Mucosa of stomach (tissue), 1 donor: ENCODE data around the gene FRYL.

Experiments
- H3K27me3 ChIP-seq: one replicate; pipeline ENCODE4 v1.7.0; 2013; ENCODE audit warnings: mild to moderate bottlenecking, low read length; ENCODE audit not compliant: control insufficient read depth, insufficient read depth
- H3K36me3 ChIP-seq: one replicate; pipeline ENCODE4 v1.7.0; 2013; ENCODE audit warnings: low read length; ENCODE audit not compliant: control insufficient read depth, insufficient read depth
- H3K4me1 ChIP-seq: one replicate; pipeline ENCODE4 v1.7.0; 2013; ENCODE audit warnings: mild to moderate bottlenecking, low read length; ENCODE audit not compliant: control insufficient read depth, insufficient read depth
- H3K4me3 ChIP-seq: one replicate; pipeline ENCODE4 v1.7.0; 2013; ENCODE audit warnings: low read length
- H3K9ac ChIP-seq: one replicate; pipeline ENCODE4 v1.7.0; 2013; ENCODE audit warnings: mild to moderate bottlenecking, low read length, moderate library complexity
- H3K9me3 ChIP-seq: one replicate; pipeline ENCODE4 v1.7.0; 2013; ENCODE audit warnings: mild to moderate bottlenecking, low read length, moderate library complexity; ENCODE audit not compliant: control insufficient read depth
- donor health status: Pancreatic carcinoma.

FRYL gene

GRCh38 chr4:48571471-48571870 lies 208.6 kb downstream of the FRYL start:
- H3K4me1 ChIP-seq: no peaks in the 10 kb centered on the region
- peaks cover 5% of the 10 kb centered on the region for H3K36me3 ChIP-seq
- no peak overlapping the region for H3K4me3 ChIP-seq
- no peaks in the 10 kb centered on the region for H3K9me3 ChIP-seq
- H3K9ac ChIP-seq: no peak overlapping the region
- no peaks in the 10 kb centered on the region for H3K27me3 ChIP-seq

GRCh38 chr4:48570646-48571220 lies 209.3 kb downstream of the FRYL start:
- Histone ChIP-seq H3K4me3 (no peak overlapping the region), H3K9me3 (no peaks in the 10 kb centered on the region), H3K27me3 (no peaks in the 10 kb centered on the region), H3K36me3 (peaks cover 5% of the 10 kb centered on the region), H3K9ac (no peak overlapping the region), H3K4me1 (no peaks in the 10 kb centered on the region)

GRCh38 chr4:48566034-48566384 lies 214.1 kb downstream of the FRYL start:
- no peaks in the 10 kb centered on the region for H3K4me1 ChIP-seq
- no peak overlapping the region for H3K9ac ChIP-seq
- no peaks in the 10 kb centered on the region for H3K9me3 ChIP-seq
- H3K36me3 ChIP-seq: no peaks in the 10 kb centered on the region
- H3K27me3 ChIP-seq: no peaks in the 10 kb centered on the region
- no peak overlapping the region for H3K4me3 ChIP-seq

DNA sequence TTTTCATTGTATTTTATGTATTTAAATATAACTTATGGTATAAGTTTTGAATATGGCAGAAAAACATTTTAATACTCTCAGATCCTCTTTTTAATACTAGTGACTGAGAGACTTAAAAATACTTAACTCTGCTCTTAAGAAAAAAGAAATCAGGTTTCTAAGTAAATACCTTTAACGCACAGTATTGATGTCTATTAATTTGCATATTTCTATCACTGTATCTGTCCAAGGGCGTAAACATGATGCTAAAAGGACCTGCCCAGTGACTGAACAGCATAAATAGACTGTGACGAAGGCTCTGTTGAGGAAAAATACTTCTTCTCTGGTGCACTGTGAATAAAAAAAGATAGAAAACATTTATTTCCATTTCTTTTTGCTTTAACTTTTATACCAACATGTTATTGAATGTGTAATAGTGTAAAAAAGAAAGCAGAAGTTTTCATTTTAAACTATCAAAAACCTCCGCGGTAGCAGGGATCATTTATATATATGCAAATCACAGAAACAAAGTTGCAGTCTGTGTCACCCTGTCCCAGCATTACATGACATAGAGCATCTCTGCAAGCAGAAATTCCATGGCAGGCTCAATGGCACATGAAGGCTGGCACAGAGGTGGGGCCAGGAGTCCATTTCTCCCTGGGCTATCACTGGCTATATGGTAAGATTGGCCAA lies 214.6 kb downstream of the FRYL start:
- no peaks in the 10 kb centered on the region for H3K9me3 ChIP-seq
- no peaks in the 10 kb centered on the region for H3K36me3 ChIP-seq
- H3K9ac ChIP-seq: no peak overlapping the region
- H3K4me3 ChIP-seq: no peak overlapping the region
- no peaks in the 10 kb centered on the region for H3K4me1 ChIP-seq
- H3K27me3 ChIP-seq: no peaks in the 10 kb centered on the region

- Histone ChIP-seq H3K9ac (no peak overlapping the region), H3K9me3 (no peaks in the 10 kb centered on the region), H3K27me3 (no peaks in the 10 kb centered on the region), H3K4me1 (no peaks in the 10 kb centered on the region), H3K36me3 (no peaks in the 10 kb centered on the region), H3K4me3 (no peak overlapping the region)
Measured at GRCh38 chr4:48564151-48564550, 215.9 kb downstream of the FRYL start.

DNA sequence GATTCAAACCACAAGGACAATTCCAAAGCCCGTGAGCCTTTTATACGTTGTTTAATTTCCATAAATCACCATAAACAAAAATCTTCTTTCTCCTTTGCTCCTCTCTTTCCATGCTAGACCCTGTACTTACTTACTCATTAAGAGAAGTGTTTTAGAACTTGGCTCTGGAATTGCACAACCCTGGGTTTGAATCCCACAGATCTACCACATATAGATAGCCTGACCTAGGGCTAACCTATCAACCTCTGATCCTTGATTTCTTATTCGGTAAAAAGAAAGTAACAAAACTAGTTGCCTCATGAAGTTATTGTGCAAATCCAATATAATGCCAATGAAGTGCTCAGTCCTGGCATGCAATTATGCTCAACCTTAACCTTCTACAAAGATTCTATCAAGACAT lies 221.3 kb downstream of the FRYL start:
- Histone ChIP-seq H3K4me3 (no peak overlapping the region), H3K9ac (no peak overlapping the region), H3K36me3 (peaks cover 5% of the 10 kb centered on the region), H3K4me1 (no peaks in the 10 kb centered on the region), H3K9me3 (no peaks in the 10 kb centered on the region), H3K27me3 (no peaks in the 10 kb centered on the region)

GRCh38 chr4:48558026-48558425 lies 222.1 kb downstream of the FRYL start:
- Histone ChIP-seq H3K4me3 (no peak overlapping the region), H3K9me3 (no peaks in the 10 kb centered on the region), H3K9ac (no peak overlapping the region), H3K36me3 (peaks cover 5% of the 10 kb centered on the region), H3K27me3 (no peaks in the 10 kb centered on the region), H3K4me1 (no peaks in the 10 kb centered on the region)

GRCh38 chr4:48557478-48557877 lies 222.6 kb downstream of the FRYL start:
- Histone ChIP-seq H3K36me3 (peaks cover 5% of the 10 kb centered on the region), H3K9ac (no peak overlapping the region), H3K4me3 (no peak overlapping the region)

GRCh38 chr4:48556268-48556667 lies 223.8 kb downstream of the FRYL start:
- H3K4me1 ChIP-seq: no peaks in the 10 kb centered on the region
- peaks cover 5% of the 10 kb centered on the region for H3K36me3 ChIP-seq
- no peaks in the 10 kb centered on the region for H3K9me3 ChIP-seq
- no peaks in the 10 kb centered on the region for H3K27me3 ChIP-seq
- no peak overlapping the region for H3K9ac ChIP-seq
- no peak overlapping the region for H3K4me3 ChIP-seq

More at GRCh38 chr4:48557478-48557877, 222.6 kb downstream of the FRYL start:
- H3K27me3 ChIP-seq: no peaks in the 10 kb centered on the region
- H3K4me1 ChIP-seq: no peaks in the 10 kb centered on the region
- H3K9me3 ChIP-seq: no peaks in the 10 kb centered on the region

DNA sequence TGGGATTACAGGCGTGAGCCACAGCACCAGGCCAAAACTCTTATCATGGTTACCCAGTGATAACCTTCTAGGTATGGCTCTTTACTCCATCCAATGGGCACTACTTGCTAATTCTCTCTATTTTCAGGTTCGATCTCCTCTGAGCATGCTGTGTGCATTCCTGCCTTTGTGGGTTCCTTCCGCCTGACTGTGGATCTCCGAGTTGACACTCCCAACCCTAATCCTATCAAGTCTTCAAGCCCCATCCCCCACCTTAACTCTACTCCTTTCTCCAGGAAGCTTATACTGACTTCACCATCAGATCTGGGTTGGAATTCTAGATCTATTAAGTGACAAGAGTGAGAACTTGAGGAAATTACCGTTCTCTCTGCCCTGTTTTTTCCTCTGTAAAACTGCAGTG lies 225.5 kb downstream of the FRYL start:
- Histone ChIP-seq H3K36me3 (peaks cover 9% of the 10 kb centered on the region), H3K4me1 (no peaks in the 10 kb centered on the region), H3K9ac (no peak overlapping the region), H3K27me3 (no peaks in the 10 kb centered on the region), H3K4me3 (no peak overlapping the region), H3K9me3 (no peaks in the 10 kb centered on the region)

- Histone ChIP-seq H3K9me3 (no peaks in the 10 kb centered on the region), H3K4me3 (no peak overlapping the region), H3K9ac (no peak overlapping the region), H3K27me3 (no peaks in the 10 kb centered on the region), H3K36me3 (peaks cover 9% of the 10 kb centered on the region), H3K4me1 (no peaks in the 10 kb centered on the region)
Measured at GRCh38 chr4:48553720-48554119, 226.4 kb downstream of the FRYL start.

DNA sequence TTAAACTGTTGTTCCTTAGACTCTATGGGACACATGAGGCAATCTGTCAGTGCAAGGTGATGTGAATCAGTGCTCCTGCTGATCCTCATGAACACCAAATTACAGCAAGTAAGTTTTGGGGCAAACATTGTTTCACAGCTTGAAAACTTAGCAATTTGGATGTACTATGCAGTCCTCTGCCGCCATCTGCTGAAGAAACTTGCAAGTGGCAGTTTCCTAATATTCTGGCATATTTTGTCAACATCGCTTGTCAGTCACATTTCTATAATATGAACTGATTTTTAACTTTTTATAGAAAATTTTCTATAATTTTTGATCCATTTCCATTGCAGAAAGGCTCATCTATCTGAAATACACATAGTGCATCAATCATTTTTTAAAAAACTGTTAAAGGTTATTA lies 233.7 kb downstream of the FRYL start:
- Histone ChIP-seq H3K27me3 (no peaks in the 10 kb centered on the region), H3K4me3 (no peak overlapping the region), H3K9ac (no peak overlapping the region), H3K36me3 (peaks cover 12% of the 10 kb centered on the region), H3K4me1 (no peaks in the 10 kb centered on the region), H3K9me3 (no peaks in the 10 kb centered on the region)

DNA sequence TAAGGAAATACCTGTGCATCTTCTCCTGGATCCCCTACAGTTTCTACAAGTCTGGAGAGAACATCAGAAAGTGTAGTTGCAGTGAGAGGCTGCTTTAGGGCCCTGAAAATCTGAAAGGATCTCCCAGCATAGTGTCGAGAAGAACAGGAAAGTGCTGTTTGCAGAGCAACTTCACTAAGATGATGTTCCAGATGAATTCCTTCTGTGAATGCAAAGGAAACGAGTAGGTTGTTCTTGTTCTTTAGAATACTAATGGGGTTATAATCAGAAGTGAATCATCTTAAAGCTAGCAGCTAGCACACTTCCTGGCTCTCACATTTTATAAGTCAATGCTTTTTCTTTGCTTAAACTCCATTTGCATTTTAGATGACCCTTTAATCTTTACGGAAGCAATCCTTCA lies 236.3 kb downstream of the FRYL start:
- peaks cover 9% of the 10 kb centered on the region for H3K36me3 ChIP-seq

More for the DNA sequence above, 236.3 kb downstream of the FRYL start:
- no peak overlapping the region for H3K9ac ChIP-seq
- no peaks in the 10 kb centered on the region for H3K4me1 ChIP-seq
- H3K4me3 ChIP-seq: no peak overlapping the region
- H3K27me3 ChIP-seq: no peaks in the 10 kb centered on the region
- H3K9me3 ChIP-seq: no peaks in the 10 kb centered on the region
